ENCODE measurements around the gene SH3BP4. TPM values are rescaled to one million over a fixed set of nuclear protein-coding genes. Genes with fewer than 3 reads are reported as not detected.

SH3BP4 gene
- total RNA-seq, 4 donors from 2014 or later, result 7.5 to 24.9 (median 19.5) TPM

GRCh38 chr2:235041918-235042575 lies 90.2 kb downstream of the SH3BP4 start:
- in situ Hi-C loops (cut with MboI; ENCODE audit: low pct_ligation_motif_present in 1 of 4, low pct_unique_long_range_greater_than_20kb in 1 of 4, low sequenced_read_pairs in 3 of 4) (no loop called here), intact Hi-C loops (cut with DNase I; ENCODE audit: low total_unique reads) (no loop called here)
- Histone ChIP-seq H3K4me1 (no peaks in the 10 kb centered on the region), H3K36me3 (peaks cover 0 to 15% (median 2%) of the 10 kb centered on the region in 4 donors), H3K9me3 (no peaks in the 10 kb centered on the region), H3K4me3 (no peak overlapping the region), H3K27ac (no peak overlapping the region), H3K27me3 (no peaks in the 10 kb centered on the region)
- no peak for DNase-seq
- 92 to 94% methylated on average over 5 to 25 of the region's 25 CpGs for WGBS, 2 donors (ENCODE audit: low coverage in 1 of 2)
- TF ChIP-seq POLR2AphosphoS5 (IDR thresholded peaks at IDR 0.05), result no peak
- no peak for TF ChIP-seq CTCF (IDR thresholded peaks at IDR 0.05)
- TF ChIP-seq EP300 (IDR thresholded peaks at IDR 0.05; ENCODE audit: low read depth), result no peak
- TF ChIP-seq POLR2A (IDR thresholded peaks at IDR 0.05), result no peak

- TF ChIP-seq EP300 (IDR thresholded peaks at IDR 0.05; ENCODE audit: low read depth) (no peak), POLR2AphosphoS5 (IDR thresholded peaks at IDR 0.05) (no peak), CTCF (IDR thresholded peaks at IDR 0.05) (no peak), POLR2A (IDR thresholded peaks at IDR 0.05) (no peak)
- Histone ChIP-seq H3K4me3 (no peak overlapping the region), H3K9me3 (no peaks in the 10 kb centered on the region), H3K36me3 (peaks cover 0 to 15% (median 2%) of the 10 kb centered on the region in 4 donors), H3K27me3 (no peaks in the 10 kb centered on the region), H3K27ac (no peak overlapping the region), H3K4me1 (no peaks in the 10 kb centered on the region)
- intact Hi-C loops (cut with DNase I; ENCODE audit: low total_unique reads), result no loop called here
- in situ Hi-C loops (cut with MboI; ENCODE audit: low pct_ligation_motif_present in 1 of 4, low pct_unique_long_range_greater_than_20kb in 1 of 4, low sequenced_read_pairs in 3 of 4), result no loop called here
- 93 to 98% methylated on average over 8 to 42 of the region's 49 CpGs for WGBS, 2 donors (ENCODE audit: low coverage in 1 of 2)
- DNase-seq, result no peak
Observed at GRCh38 chr2:235042576-235043515, 91.0 kb downstream of the SH3BP4 start.

GRCh38 chr2:235043762-235044500 lies 92.1 kb downstream of the SH3BP4 start:
- in situ Hi-C loops (cut with MboI; ENCODE audit: low pct_ligation_motif_present in 1 of 4, low pct_unique_long_range_greater_than_20kb in 1 of 4, low sequenced_read_pairs in 3 of 4) (no loop called here), intact Hi-C loops (cut with DNase I; ENCODE audit: low total_unique reads) (no loop called here)
- peaks cover 0 to 15% (median 2%) of the 10 kb centered on the region in 4 donors for H3K36me3 ChIP-seq
- peaks cover 0 to 5% (median under 1%) of the 10 kb centered on the region in 4 donors for H3K4me1 ChIP-seq
- TF ChIP-seq POLR2A (IDR thresholded peaks at IDR 0.05), result no peak
- no peak for TF ChIP-seq EP300 (IDR thresholded peaks at IDR 0.05; ENCODE audit: low read depth)
- no peak for TF ChIP-seq POLR2AphosphoS5 (IDR thresholded peaks at IDR 0.05)
- no peak for TF ChIP-seq CTCF (IDR thresholded peaks at IDR 0.05)
- no peak overlapping the region for H3K4me3 ChIP-seq
- H3K27ac ChIP-seq, result no peak overlapping the region
- no peaks in the 10 kb centered on the region for H3K9me3 ChIP-seq
- WGBS, 2 donors (ENCODE audit: low coverage in 1 of 2), result 79 to 97% methylated on average over 5 to 22 of the region's 22 CpGs
- DNase-seq, result no peak
- no peaks in the 10 kb centered on the region for H3K27me3 ChIP-seq

Data from transverse colon (tissue), 4 donors.